Activated naive CD4-positive, alpha-beta T cell treated with anti-CD3 and anti-CD28 coated beads, Interleukin-2, amount 50 U/mL, for 24 hours (primary cell): ENCODE data around the gene CSAD.
"Not testable (repeated sequence)": the region's sequence is repeated elsewhere in the genome, so short reads cannot be mapped to it uniquely, and the experiment has no call there.

Experiments used
- H3K27ac Mint-ChIP-seq: one replicate; pipeline ENCODE4 v1.8.0; 2021; ENCODE audit warnings: mild to moderate bottlenecking, mixed read lengths
- H3K27me3 Mint-ChIP-seq: one replicate; pipeline ENCODE4 v1.8.0; 2021; ENCODE audit warnings: mixed read lengths
- H3K36me3 Mint-ChIP-seq: one replicate; pipeline ENCODE4 v1.8.0; 2021; ENCODE audit warnings: mixed read lengths
- H3K4me1 Mint-ChIP-seq: one replicate; pipeline ENCODE4 v1.8.0; 2021; ENCODE audit warnings: mixed read lengths
- H3K4me3 Mint-ChIP-seq: one replicate; pipeline ENCODE4 v1.8.0; 2021; ENCODE audit warnings: mild to moderate bottlenecking, mixed read lengths
- H3K9me3 Mint-ChIP-seq: one replicate; pipeline ENCODE4 v1.8.0; 2021; ENCODE audit warnings: mixed read lengths

Gene CSAD

DNA sequence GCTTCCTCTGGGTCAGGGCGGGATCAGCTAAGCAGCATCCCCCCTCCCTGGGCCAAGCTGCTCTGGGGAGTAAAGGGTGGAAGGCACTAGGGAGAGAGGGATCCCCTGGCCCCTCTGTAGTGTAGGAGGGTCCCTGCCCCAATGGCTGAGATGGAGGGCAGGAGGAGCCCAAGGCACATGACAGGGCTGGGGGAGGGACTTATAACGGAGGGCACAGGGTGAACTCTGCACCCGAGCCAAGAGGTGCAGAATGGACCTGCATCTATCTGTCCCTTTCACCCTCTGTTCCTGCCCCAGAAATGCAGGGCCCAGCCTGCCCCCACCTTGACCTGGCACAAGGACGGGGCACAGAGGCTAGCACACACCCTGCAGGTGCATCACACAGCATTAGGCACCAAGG is 30.1 kb upstream of the CSAD start:
- H3K4me3 Mint-ChIP-seq = no peak overlapping the region
- no peaks in the 10 kb centered on the region for H3K27me3 Mint-ChIP-seq
- peaks cover 74% of the 10 kb centered on the region for H3K4me1 Mint-ChIP-seq
- H3K27ac Mint-ChIP-seq = no peak overlapping the region
- H3K36me3 Mint-ChIP-seq = no peaks in the 10 kb centered on the region
- H3K9me3 Mint-ChIP-seq = no peaks in the 10 kb centered on the region

DNA sequence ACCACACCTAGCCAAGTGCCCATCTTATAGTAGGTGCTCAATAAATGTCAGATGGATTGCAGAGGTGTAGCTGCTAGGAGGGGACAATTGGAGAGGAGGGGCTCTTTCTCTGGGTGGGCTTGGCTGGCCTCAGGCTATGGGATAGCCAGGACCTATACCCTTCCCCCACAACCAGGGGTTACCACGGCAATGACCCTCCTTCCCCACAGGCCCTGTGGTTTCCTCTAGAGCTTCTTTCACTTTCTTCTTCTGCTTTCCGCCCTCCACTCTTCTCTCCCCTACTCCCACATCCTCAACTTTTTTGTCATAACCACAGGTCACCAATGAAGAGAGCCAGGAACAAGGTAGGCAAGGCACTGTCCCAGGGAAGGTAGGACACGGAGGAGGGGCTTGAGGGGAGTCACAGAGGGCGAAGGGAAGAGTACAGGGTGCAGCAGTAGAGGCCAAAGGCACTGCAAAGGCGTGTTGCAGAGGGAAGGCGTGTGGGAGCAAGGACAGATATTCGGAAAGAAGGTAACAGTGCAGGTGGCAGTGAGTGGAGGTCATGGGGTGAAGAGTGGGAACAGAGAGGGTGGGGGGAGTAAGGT is 28.2 kb upstream of the CSAD start:
- H3K4me3 Mint-ChIP-seq = peak overlapping the region; percentile 78
- no peaks in the 10 kb centered on the region for H3K36me3 Mint-ChIP-seq
- H3K4me1 Mint-ChIP-seq = peaks cover 77% of the 10 kb centered on the region
- peak overlapping the region; percentile 91 for H3K27ac Mint-ChIP-seq
- no peaks in the 10 kb centered on the region for H3K9me3 Mint-ChIP-seq
- H3K27me3 Mint-ChIP-seq = no peaks in the 10 kb centered on the region

- no peaks in the 10 kb centered on the region for H3K27me3 Mint-ChIP-seq
- no peaks in the 10 kb centered on the region for H3K36me3 Mint-ChIP-seq
- H3K9me3 Mint-ChIP-seq = no peaks in the 10 kb centered on the region
- peaks cover 76% of the 10 kb centered on the region for H3K4me1 Mint-ChIP-seq
- peak overlapping the region; percentile 78 for H3K4me3 Mint-ChIP-seq
- peak overlapping the region; percentile 91 for H3K27ac Mint-ChIP-seq
Observed at GRCh38 chr12:53208435-53208834, 27.7 kb upstream of the CSAD start.

- Mint-ChIP-seq H3K4me1 (peaks cover 74% of the 10 kb centered on the region), H3K4me3 (peak within 1 kb of the TSS; percentile 84), H3K9me3 (no peaks in the 10 kb centered on the region), H3K27me3 (no peaks in the 10 kb centered on the region), H3K36me3 (peaks cover 3% of the 10 kb centered on the region), H3K27ac (peak within 1 kb of the TSS; percentile 96)
Observed at GRCh38 chr12:53207042-53207441, 26.3 kb upstream of the CSAD start, which contains the start of gene ITGB7. Gene ITGB7, minus strand, starts transcription at chr12:53207251. Its CDS starts 6,808 bp downstream, at chr12:53200443.

DNA sequence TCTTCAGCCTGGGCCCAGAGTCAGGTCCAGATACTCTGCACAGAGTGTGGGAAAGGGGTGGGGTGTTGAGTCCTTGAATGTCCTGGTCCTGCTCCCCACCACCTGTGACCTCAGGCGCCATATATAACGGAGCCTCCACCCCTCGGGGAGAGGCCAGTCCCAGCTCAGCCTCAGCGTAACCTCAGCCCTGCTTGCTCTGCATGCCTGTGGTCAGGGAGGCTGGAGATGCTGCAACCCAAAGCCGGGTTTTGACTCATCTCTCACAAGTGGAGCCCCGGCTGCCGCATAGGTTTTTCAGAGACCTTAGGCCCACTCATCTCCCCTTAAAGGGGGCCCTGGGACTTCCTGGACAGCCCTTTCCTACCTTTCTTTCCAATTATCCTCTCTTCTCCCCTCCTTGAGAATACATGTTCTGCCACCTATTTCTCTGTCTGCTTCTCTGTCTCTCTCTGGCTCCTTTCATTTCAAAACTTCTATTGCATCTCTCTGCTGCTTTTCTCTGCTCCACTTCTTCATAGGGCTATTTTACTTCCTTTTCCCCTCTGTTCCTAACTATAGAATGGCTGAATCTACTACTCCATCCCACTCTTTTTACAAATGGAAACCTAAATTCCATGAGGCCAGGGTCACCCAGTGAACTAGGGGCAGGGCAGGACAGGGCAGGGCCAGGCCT is 25.2 kb upstream of the CSAD start:
- peaks cover 79% of the 10 kb centered on the region for H3K4me1 Mint-ChIP-seq
- no peaks in the 10 kb centered on the region for H3K9me3 Mint-ChIP-seq
- H3K36me3 Mint-ChIP-seq = peaks cover 6% of the 10 kb centered on the region
- H3K27ac Mint-ChIP-seq = peak overlapping the region; percentile 96
- H3K27me3 Mint-ChIP-seq = no peaks in the 10 kb centered on the region
- peak overlapping the region; percentile 84 for H3K4me3 Mint-ChIP-seq

DNA sequence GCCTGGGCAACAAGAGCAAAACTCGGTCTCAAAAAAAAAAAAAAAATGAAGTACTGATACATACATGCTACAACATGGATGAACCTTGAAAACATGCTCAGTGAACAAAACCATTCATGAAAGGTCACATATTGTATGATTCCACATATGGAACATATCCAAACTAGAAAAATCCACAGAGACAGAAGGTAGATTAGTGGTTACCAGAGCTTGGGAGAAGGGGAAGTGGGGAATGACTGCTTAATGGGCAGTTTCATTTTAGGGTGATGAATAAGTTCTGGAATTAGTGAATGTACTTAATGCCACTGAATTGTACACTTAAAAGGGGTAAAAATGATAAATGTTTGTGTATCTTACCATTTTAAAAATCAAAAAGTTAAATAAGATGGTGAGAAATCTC is 23.6 kb upstream of the CSAD start:
- H3K27ac Mint-ChIP-seq = no peak overlapping the region
- no peaks in the 10 kb centered on the region for H3K9me3 Mint-ChIP-seq
- H3K4me1 Mint-ChIP-seq = peaks cover 88% of the 10 kb centered on the region
- no peaks in the 10 kb centered on the region for H3K27me3 Mint-ChIP-seq
- H3K4me3 Mint-ChIP-seq = peak overlapping the region; percentile 35
- peaks cover 10% of the 10 kb centered on the region for H3K36me3 Mint-ChIP-seq

- H3K27me3 Mint-ChIP-seq, H3K27ac Mint-ChIP-seq, H3K9me3 Mint-ChIP-seq, H3K4me3 Mint-ChIP-seq: not testable (repeated sequence)
- peaks cover 10% of the 10 kb centered on the region for H3K36me3 Mint-ChIP-seq
- H3K4me1 Mint-ChIP-seq = peaks cover 86% of the 10 kb centered on the region
Observed at GRCh38 chr12:53202316-53202715, 21.6 kb upstream of the CSAD start.

DNA sequence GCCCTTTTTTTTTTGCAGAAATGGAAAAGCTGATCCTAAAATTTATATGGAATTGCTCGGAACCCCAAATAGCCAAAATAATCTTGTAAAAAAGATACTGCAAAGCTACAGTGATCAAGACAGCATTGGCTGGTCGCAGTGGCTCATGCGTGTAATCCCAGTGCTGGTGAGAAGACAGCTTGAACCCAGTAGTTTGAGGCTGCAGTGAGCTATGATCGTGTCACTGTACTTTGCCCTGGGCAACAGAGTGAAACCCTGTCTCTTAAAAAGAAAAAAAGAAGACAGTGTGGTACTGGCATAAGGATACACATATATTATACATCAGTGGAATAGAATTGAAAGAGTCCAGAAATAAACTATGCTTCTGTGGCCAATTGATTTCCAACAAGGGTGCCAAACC is 20.9 kb upstream of the CSAD start:
- H3K9me3 Mint-ChIP-seq = no peaks in the 10 kb centered on the region
- no peak overlapping the region for H3K4me3 Mint-ChIP-seq
- no peaks in the 10 kb centered on the region for H3K27me3 Mint-ChIP-seq
- peaks cover 10% of the 10 kb centered on the region for H3K36me3 Mint-ChIP-seq
- H3K4me1 Mint-ChIP-seq = peaks cover 86% of the 10 kb centered on the region
- H3K27ac Mint-ChIP-seq = peak overlapping the region; percentile 10

- Mint-ChIP-seq H3K36me3 (peaks cover 10% of the 10 kb centered on the region), H3K4me1 (peaks cover 84% of the 10 kb centered on the region)
Observed at GRCh38 chr12:53201177-53201541, 20.4 kb upstream of the CSAD start.

GRCh38 chr12:53200458-53201176 is 19.9 kb upstream of the CSAD start:
- peaks cover 10% of the 10 kb centered on the region for H3K36me3 Mint-ChIP-seq
- peak overlapping the region; percentile 92 for H3K27ac Mint-ChIP-seq
- peaks cover 79% of the 10 kb centered on the region for H3K4me1 Mint-ChIP-seq
- H3K9me3 Mint-ChIP-seq = no peaks in the 10 kb centered on the region
- no peaks in the 10 kb centered on the region for H3K27me3 Mint-ChIP-seq
- peak overlapping the region; percentile 70 for H3K4me3 Mint-ChIP-seq

More at GRCh38 chr12:53201177-53201541, 20.4 kb upstream of the CSAD start:
- peak overlapping the region; percentile 70 for H3K4me3 Mint-ChIP-seq
- peak overlapping the region; percentile 92 for H3K27ac Mint-ChIP-seq
- H3K9me3 Mint-ChIP-seq = no peaks in the 10 kb centered on the region
- H3K27me3 Mint-ChIP-seq = no peaks in the 10 kb centered on the region

- Mint-ChIP-seq H3K27me3 (no peaks in the 10 kb centered on the region), H3K4me3 (peak overlapping the region; percentile 70), H3K4me1 (peaks cover 73% of the 10 kb centered on the region), H3K27ac (peak overlapping the region; percentile 92), H3K36me3 (peaks cover 10% of the 10 kb centered on the region), H3K9me3 (no peaks in the 10 kb centered on the region)
Observed at GRCh38 chr12:53200107-53200457, 19.4 kb upstream of the CSAD start.

GRCh38 chr12:53199700-53200099 is 19.0 kb upstream of the CSAD start:
- H3K27me3 Mint-ChIP-seq = no peaks in the 10 kb centered on the region
- peak overlapping the region; percentile 49 for H3K27ac Mint-ChIP-seq
- H3K9me3 Mint-ChIP-seq = no peaks in the 10 kb centered on the region
- peaks cover 69% of the 10 kb centered on the region for H3K4me1 Mint-ChIP-seq
- H3K4me3 Mint-ChIP-seq = peak overlapping the region; percentile 26
- peaks cover 10% of the 10 kb centered on the region for H3K36me3 Mint-ChIP-seq

- Mint-ChIP-seq H3K4me3 (peak overlapping the region; percentile 72), H3K36me3 (peaks cover 10% of the 10 kb centered on the region)
Observed at GRCh38 chr12:53198486-53199110, 17.9 kb upstream of the CSAD start.

DNA sequence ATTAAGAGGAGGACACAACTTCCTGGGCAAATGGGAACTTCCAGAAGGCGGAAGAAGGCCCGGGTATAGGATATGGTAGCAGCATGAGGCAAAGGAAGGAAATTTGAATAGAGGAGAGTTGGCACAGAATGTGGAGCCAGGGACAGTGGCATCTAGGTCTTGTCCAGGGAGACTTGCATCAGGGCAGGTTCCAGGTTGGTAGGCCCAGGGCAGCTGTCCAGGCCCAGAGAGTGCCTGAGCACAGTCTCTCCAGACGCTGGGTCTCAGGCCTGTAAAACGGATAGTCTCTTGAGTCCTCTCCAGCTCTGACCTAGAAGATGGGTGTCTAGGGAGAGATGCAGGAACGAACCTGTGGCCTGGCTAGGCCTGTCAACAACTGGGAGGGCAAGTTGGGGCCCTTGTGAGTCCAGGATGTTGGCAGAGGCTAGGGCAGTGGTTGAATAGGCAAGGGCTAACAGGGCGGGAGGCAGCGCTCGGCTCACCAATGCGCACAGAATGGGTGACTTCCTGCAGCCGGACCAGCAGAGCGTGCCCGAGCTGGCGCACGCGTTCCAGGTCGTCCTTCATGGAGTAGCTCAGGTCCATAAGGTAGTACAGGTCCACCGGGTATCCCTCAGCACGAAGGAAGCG is 16.4 kb upstream of the CSAD start:
- H3K36me3 Mint-ChIP-seq = peaks cover 9% of the 10 kb centered on the region
- H3K27me3 Mint-ChIP-seq = no peaks in the 10 kb centered on the region
- H3K9me3 Mint-ChIP-seq = no peaks in the 10 kb centered on the region
- no peak overlapping the region for H3K4me3 Mint-ChIP-seq
- peaks cover 50% of the 10 kb centered on the region for H3K4me1 Mint-ChIP-seq
- peak overlapping the region; percentile 92 for H3K27ac Mint-ChIP-seq

More at GRCh38 chr12:53198486-53199110, 17.9 kb upstream of the CSAD start:
- peaks cover 58% of the 10 kb centered on the region for H3K4me1 Mint-ChIP-seq
- H3K27ac Mint-ChIP-seq = peak overlapping the region; percentile 90
- no peaks in the 10 kb centered on the region for H3K27me3 Mint-ChIP-seq
- no peaks in the 10 kb centered on the region for H3K9me3 Mint-ChIP-seq

GRCh38 chr12:53196486-53196885 is 15.8 kb upstream of the CSAD start:
- Mint-ChIP-seq H3K4me3 (no peak overlapping the region), H3K27me3 (no peaks in the 10 kb centered on the region), H3K36me3 (peaks cover 11% of the 10 kb centered on the region), H3K27ac (no peak overlapping the region), H3K4me1 (peaks cover 47% of the 10 kb centered on the region), H3K9me3 (no peaks in the 10 kb centered on the region)
